Heart left ventricle (tissue), 13 donors: Measurements from ENCODE around the gene KCNJ6.

Experiments used
- POLR2A ChIP-seq, 2 donors: fragments of 450-650 bp; IDR thresholded peaks; one replicate each; pipeline ENCODE4 v1.6.1; 2017; ENCODE audit warnings: antibody characterized with exemption in 2 of 2, mild to moderate bottlenecking in 2 of 2, moderate library complexity in 2 of 2
- TF ChIP-seq, protein P1 (sequence below), 12 donors: fragments of 200-600 bp; sonication (generic) in 4 of 12; IDR thresholded peaks; one replicate each; pipeline versions ENCODE4 v1.5.0 to v1.8.0; 2018 to 2022; ENCODE audit warnings: antibody characterized with exemption in 12 of 12, mild to moderate bottlenecking in 5 of 12
- donor health status: ischemic (EF 13 %, LVEDD 7.1; RV severe dilation, severe dysfunction).
- donor health status: DM: no; HTN: yes; CAD: no.
- donor health status: DM: no; HTN: no; CAD: no.
- donor health status: ischemic (EF 25% LVEDD 6.9; RV normal size, moderate dysfunction).
- donor health status: ischemic (EF 25% LVEDD 5.7; RV mildly dilated, moderate dysfunction).
- donor health status: ischemic (EF 35%, LVEDD 5.7; RV mildly dilated, moderate dysfunction).
- donor health status: nonischemic (EF 11% LVEDD 7.7; RV severe dilation, severe dysfunction).
- donor health status: DM: yes; HTN: yes; CAD: no.
- donor health status: PGD.
- donor health status: ischemic (EF 29% LVEDD 5.4; RV normal size, mild dysfunction).
- donor health status: nonischemic (EF 23%, LVEDD 6.1; RV moderate dilation, normal function).

DNA sequence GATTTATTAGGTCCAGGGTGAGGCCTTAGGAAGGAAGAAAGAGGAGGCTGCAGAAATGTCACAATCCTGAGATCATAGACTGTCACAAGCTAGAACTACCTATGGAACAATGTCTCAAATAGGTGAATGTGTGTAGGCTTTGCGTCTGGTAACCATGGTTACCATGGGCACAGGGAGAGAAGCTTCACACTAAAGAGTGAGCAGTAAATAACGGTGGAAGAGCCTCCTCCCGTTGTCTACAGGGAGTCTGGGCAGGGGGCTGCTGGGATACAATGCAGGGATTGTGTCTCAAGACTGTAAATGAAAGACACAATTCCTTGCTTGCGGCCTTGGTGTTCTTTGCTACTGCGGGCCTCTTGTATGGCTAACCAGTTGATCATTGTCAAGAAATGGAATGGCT, 28.2 kb upstream of the KCNJ6 start:
- TF ChIP-seq, protein P1, sequence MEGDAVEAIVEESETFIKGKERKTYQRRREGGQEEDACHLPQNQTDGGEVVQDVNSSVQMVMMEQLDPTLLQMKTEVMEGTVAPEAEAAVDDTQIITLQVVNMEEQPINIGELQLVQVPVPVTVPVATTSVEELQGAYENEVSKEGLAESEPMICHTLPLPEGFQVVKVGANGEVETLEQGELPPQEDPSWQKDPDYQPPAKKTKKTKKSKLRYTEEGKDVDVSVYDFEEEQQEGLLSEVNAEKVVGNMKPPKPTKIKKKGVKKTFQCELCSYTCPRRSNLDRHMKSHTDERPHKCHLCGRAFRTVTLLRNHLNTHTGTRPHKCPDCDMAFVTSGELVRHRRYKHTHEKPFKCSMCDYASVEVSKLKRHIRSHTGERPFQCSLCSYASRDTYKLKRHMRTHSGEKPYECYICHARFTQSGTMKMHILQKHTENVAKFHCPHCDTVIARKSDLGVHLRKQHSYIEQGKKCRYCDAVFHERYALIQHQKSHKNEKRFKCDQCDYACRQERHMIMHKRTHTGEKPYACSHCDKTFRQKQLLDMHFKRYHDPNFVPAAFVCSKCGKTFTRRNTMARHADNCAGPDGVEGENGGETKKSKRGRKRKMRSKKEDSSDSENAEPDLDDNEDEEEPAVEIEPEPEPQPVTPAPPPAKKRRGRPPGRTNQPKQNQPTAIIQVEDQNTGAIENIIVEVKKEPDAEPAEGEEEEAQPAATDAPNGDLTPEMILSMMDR (IDR thresholded peaks at IDR 0.05): no peak
- TF ChIP-seq POLR2A (IDR thresholded peaks at IDR 0.05): no peak
